H1 (cell line): Measurements from ENCODE around the gene CAGE1. TPM values are rescaled to one million over a fixed set of nuclear protein-coding genes. Genes with fewer than 3 reads are reported as not detected.
A peak's percentile ranks its signal among the peaks of the same experiment; 100 is the strongest.
"Not testable (repeated sequence)": the region's sequence is repeated elsewhere in the genome, so short reads cannot be mapped to it uniquely, and the experiment has no call there.

Experiments
- CTCF ChIA-PET: fragments of 300-600 bp; sonication (Branson Sonifier 250); formaldehyde crosslinking; loops from one replicate; lab custom pipeline; 2021; ENCODE audit not compliant: partially characterized antibody; lab: Charles Lee
- POLR2A ChIA-PET: fragments of 300-600 bp; sonication (Branson Sonifier 250); formaldehyde crosslinking; loops from one replicate; lab custom pipeline; 2021; ENCODE audit warnings: inconsistent platforms; ENCODE audit not compliant: partially characterized antibody; lab: Charles Lee
- DNase-seq, 2 experiments: peaks; one replicate each; pipeline versions ENCODE4 v3.0.0 to v3.0.0-alpha.2; 2010 to 2022; ENCODE audit warnings: low spot score in 2 of 2, low read depth in 1 of 2, mixed read lengths in 1 of 2
- FAIRE-seq: peaks from 2 replicates; lab custom pipeline; 2011; peaks lifted over from hg19 to GRCh38; lab: Jason Lieb, UNC
- H2AFZ ChIP-seq: 2 replicates; pipeline ENCODE4 v1.8.1; 2012; ENCODE audit warnings: low read length, inconsistent platforms
- H2AK5ac ChIP-seq: 2 replicates; pipeline ENCODE4 v1.6.1; 2013; ENCODE audit warnings: low read depth, low read length
- H2BK120ac ChIP-seq: replicated peaks from 2 replicates; pipeline ENCODE3; 2013; ENCODE audit warnings: low read depth, low read length, inconsistent platforms
- H2BK12ac ChIP-seq: 2 replicates; pipeline ENCODE4 v1.6.1; 2013; ENCODE audit warnings: low read depth, low read length
- H2BK15ac ChIP-seq: 2 replicates; pipeline ENCODE4 v1.6.1; 2013; ENCODE audit warnings: low read length
- H2BK20ac ChIP-seq: 2 replicates; pipeline ENCODE4 v1.6.1; 2013; ENCODE audit warnings: low read length
- H2BK5ac ChIP-seq: 2 replicates; pipeline ENCODE4 v1.6.1; 2013; ENCODE audit warnings: low read depth, low read length
- H3K14ac ChIP-seq: 2 replicates; pipeline ENCODE4 v1.6.1; 2013; ENCODE audit warnings: inconsistent platforms; ENCODE audit not compliant: insufficient read length
- H3K18ac ChIP-seq: 2 replicates; pipeline ENCODE4 v1.6.1; 2013; ENCODE audit warnings: low read length; ENCODE audit errors: extremely low read depth
- H3K23ac ChIP-seq: 2 replicates; pipeline ENCODE4 v1.6.1; 2013; ENCODE audit warnings: inconsistent platforms; ENCODE audit not compliant: insufficient read length
- H3K23me2 ChIP-seq: 2 replicates; pipeline ENCODE4 v1.6.1; 2013; ENCODE audit warnings: low read depth, low read length
- H3K27ac ChIP-seq: 2 replicates; pipeline ENCODE4 v1.6.1; 2011; ENCODE audit warnings: low read depth, low read length, inconsistent platforms
- H3K27me3 ChIP-seq, 4 experiments: replicated peaks in 1 of 4; 1 replicate in 1 of 4; 2 replicates in 3 of 4; pipeline versions ENCODE4 v1.6.1 to v1.8.1; 2011 to 2013; ENCODE audit warnings: low read length in 3 of 4, mild to moderate bottlenecking in 3 of 4, inconsistent platforms in 2 of 4, mixed read lengths in 2 of 4, moderate library complexity in 1 of 4; ENCODE audit not compliant: control insufficient read depth in 3 of 4, insufficient read depth in 3 of 4; ENCODE audit errors: extremely low read depth in 1 of 4
- H3K36me3 ChIP-seq, 4 experiments: 2 replicates each; pipeline versions ENCODE4 v1.6.1 to v1.8.1; 2011 to 2013; ENCODE audit warnings: mild to moderate bottlenecking in 4 of 4, low read length in 3 of 4, moderate library complexity in 2 of 4, control low read depth in 1 of 4, inconsistent platforms in 1 of 4; ENCODE audit not compliant: insufficient read depth in 4 of 4, control insufficient read depth in 2 of 4
- H3K4ac ChIP-seq: replicated peaks from 2 replicates; pipeline ENCODE3; 2013; ENCODE audit warnings: low read length, low read depth, mixed read lengths, inconsistent platforms; ENCODE audit not compliant: insufficient read length
- H3K4me1 ChIP-seq, 4 experiments: replicated peaks in 1 of 4; 1 replicate in 1 of 4; 2 replicates in 3 of 4; pipeline versions ENCODE4 v1.6.1 to v1.8.1; 2011 to 2013; ENCODE audit warnings: low read length in 3 of 4, inconsistent platforms in 2 of 4, mixed read lengths in 1 of 4; ENCODE audit not compliant: insufficient read depth in 4 of 4, control insufficient read depth in 3 of 4
- H3K4me2 ChIP-seq, 2 experiments: 2 replicates each; pipeline versions ENCODE4 v1.6.1 to v1.8.1; 2011 to 2013; ENCODE audit warnings: low read depth in 2 of 2, low read length in 2 of 2, control low read depth in 1 of 2, inconsistent platforms in 1 of 2, mild to moderate bottlenecking in 1 of 2; ENCODE audit not compliant: insufficient read depth in 1 of 2
- H3K4me3 ChIP-seq, 4 experiments: fragments of 200-600, 300-600 bp in 1 of 4; sonication (generic), shearing (Covaris generic), sonication (Bioruptor Twin) in 1 of 4; 2 replicates each; pipeline versions ENCODE4 v1.5.1 to v1.8.1; 2011 to 2016; ENCODE audit warnings: low read length in 4 of 4, low read depth in 3 of 4, control low read depth in 2 of 4, inconsistent platforms in 2 of 4, mild to moderate bottlenecking in 2 of 4, mixed read lengths in 1 of 4, moderate library complexity in 1 of 4; ENCODE audit not compliant: insufficient read depth in 2 of 4; ENCODE audit errors: extremely low read depth in 1 of 4
- H3K56ac ChIP-seq: replicated peaks from 2 replicates; pipeline ENCODE3; 2013; ENCODE audit warnings: low read depth, mild to moderate bottlenecking, mixed read lengths, low read length, inconsistent platforms; ENCODE audit not compliant: insufficient read length
- H3K79me1 ChIP-seq: 2 replicates; pipeline ENCODE4 v1.6.1; 2013; ENCODE audit warnings: low read depth, low read length, control low read depth
- H3K79me2 ChIP-seq, 2 experiments: 2 replicates each; pipeline versions ENCODE4 v1.6.1 to v1.8.1; 2012 to 2013; ENCODE audit warnings: low read length in 2 of 2, mild to moderate bottlenecking in 2 of 2, inconsistent platforms in 1 of 2; ENCODE audit not compliant: insufficient read depth in 2 of 2, control insufficient read depth in 1 of 2
- H3K9ac ChIP-seq, 4 experiments: replicated peaks in 1 of 4; 1 replicate in 1 of 4; 2 replicates in 3 of 4; pipeline versions ENCODE4 v1.6.1 to v1.8.1; 2011 to 2013; ENCODE audit warnings: low read depth in 3 of 4, low read length in 3 of 4, control low read depth in 2 of 4, mild to moderate bottlenecking in 2 of 4, moderate library complexity in 2 of 4, inconsistent platforms in 1 of 4; ENCODE audit errors: extremely low read depth in 1 of 4
- H3K9me3 ChIP-seq, 2 experiments: 2 replicates each; pipeline versions ENCODE4 v1.6.1 to v1.8.1; 2012 to 2013; ENCODE audit warnings: mild to moderate bottlenecking in 2 of 2, moderate library complexity in 2 of 2, control low read depth in 1 of 2, inconsistent platforms in 1 of 2, low read depth in 1 of 2, low read length in 1 of 2, mixed read lengths in 1 of 2; ENCODE audit not compliant: insufficient read depth in 2 of 2
- H4K20me1 ChIP-seq, 2 experiments: replicated peaks in 1 of 2; 2 replicates each; pipeline versions ENCODE3 to v1.8.1; 2011 to 2013; ENCODE audit warnings: inconsistent platforms in 2 of 2, low read length in 2 of 2, mild to moderate bottlenecking in 1 of 2; ENCODE audit not compliant: insufficient read depth in 2 of 2, control insufficient read depth in 1 of 2
- H4K5ac ChIP-seq: 2 replicates; pipeline ENCODE4 v1.6.1; 2013; ENCODE audit warnings: low read length, low read depth, mixed read lengths, inconsistent platforms; ENCODE audit not compliant: insufficient read length
- H4K8ac ChIP-seq: 2 replicates; pipeline ENCODE4 v1.8.0; 2013; ENCODE audit warnings: mild to moderate bottlenecking, moderate library complexity, low read length, inconsistent platforms; ENCODE audit not compliant: insufficient read depth; ENCODE audit errors: extremely low read depth
- H4K91ac ChIP-seq: replicated peaks from 2 replicates; pipeline ENCODE3; 2013; ENCODE audit warnings: low read length, mixed read lengths, inconsistent platforms; ENCODE audit not compliant: insufficient read length
- CTCF ChIP-seq, 3 experiments: IDR thresholded peaks; 1 replicate in 2 of 3; 2 replicates in 1 of 3; pipeline versions ENCODE4 v1.5.1 to v1.6.1; 2011; ENCODE audit warnings: low read length in 3 of 3, mild to moderate bottlenecking in 3 of 3, inconsistent platforms in 2 of 3, low read depth in 1 of 3, moderate library complexity in 1 of 3; ENCODE audit not compliant: insufficient read depth in 1 of 3; ENCODE audit errors: control extremely low read depth in 1 of 3
- MAX ChIP-seq: IDR thresholded peaks from 2 replicates; pipeline ENCODE4 v1.6.1; 2012; ENCODE audit warnings: inconsistent platforms
- PHF8 ChIP-seq: fragments of 200-600 bp; sonication (generic); conservative IDR thresholded peaks from 2 replicates; pipeline ENCODE4 v1.7.1; 2012; ENCODE audit warnings: low read depth, mild to moderate bottlenecking, inconsistent platforms, low read length, moderate library complexity
- RAD21 ChIP-seq, 2 experiments: IDR thresholded peaks in 1 of 2; conservative IDR thresholded peaks in 1 of 2; 2 replicates each; pipeline ENCODE4 v1.6.1; 2011; ENCODE audit warnings: low read depth in 2 of 2, low read length in 2 of 2, improper control_type of control experiment in 1 of 2, inconsistent platforms in 1 of 2, mild to moderate bottlenecking in 1 of 2, moderate library complexity in 1 of 2
- TAF1 ChIP-seq: IDR thresholded peaks from 2 replicates; pipeline ENCODE4 v1.6.1; 2011; ENCODE audit warnings: mild to moderate bottlenecking, low read depth, low read length
- YY1 ChIP-seq: IDR thresholded peaks from 2 replicates; pipeline ENCODE4 v1.6.1; 2011; ENCODE audit warnings: low read depth, mild to moderate bottlenecking, low read length
- WGBS, 2 experiments: shearing (Covaris generic) in 1 of 2; methylation state at CpG; one replicate each; pipeline versions ENCODE4 v1.1.6 to v1.1.7; 2013 to 2015; ENCODE audit warnings: low lambda C conversion rate in 2 of 2, mixed read lengths in 2 of 2, inconsistent platforms in 1 of 2, low coverage in 1 of 2, missing lambda C conversion rate in 1 of 2; ENCODE audit not compliant: insufficient replicate concordance in 2 of 2, insufficient coverage in 1 of 2, insufficient read length in 1 of 2; ENCODE audit errors: extremely low coverage in 1 of 2, missing lambda C conversion rate in 1 of 2; 5-methylcytosine and 5-hydroxymethylcytosine counted together
- polyA plus RNA-seq, 7 experiments: library from polyadenylated mRNA; depleted of rRNA in 3 of 7; stranded (reverse) in 5 of 7; unstranded in 2 of 7; fragments of >200 nt in 5 of 7; fragments of 200-250 nt in 2 of 7; gene quantifications; 1 replicate in 5 of 7; 2 replicates in 1 of 7; 4 replicates in 1 of 7; pipeline versions ENCODE4 v1.2.1 to v1.2.3, GENCODE V29; 2011 to 2013; ENCODE audit warnings: missing spikeins in 2 of 7, mixed read lengths in 2 of 7
- total RNA-seq: library from RNA; stranded (reverse); fragmentation: NEBNext Ultra II Directional; extraction: Animal tissue kit (Norgen Biotek cat#: 25700); gene quantifications from 2 replicates; pipeline ENCODE4 v1.2.1, GENCODE V29; 2021

Gene CAGE1
- total and polyA plus RNA-seq, 2 of the 8 experiments (the other 6 are each of a cell fraction or from before 2014, with no cell fraction given) = 0.09 TPM; not detected in 1

- not testable (repeated sequence) for H4K20me1 ChIP-seq, H3K79me1 ChIP-seq, H2BK120ac ChIP-seq, H4K5ac ChIP-seq, H3K9ac ChIP-seq, H3K14ac ChIP-seq, H3K56ac ChIP-seq, H3K9me3 ChIP-seq, H3K18ac ChIP-seq, H4K91ac ChIP-seq, H3K36me3 ChIP-seq, H3K4ac ChIP-seq, H3K79me2 ChIP-seq, H3K27me3 ChIP-seq, H3K27ac ChIP-seq, H3K4me3 ChIP-seq, H3K23ac ChIP-seq, H3K4me1 ChIP-seq, H3K4me2 ChIP-seq, H2AK5ac ChIP-seq, H3K23me2 ChIP-seq, H2BK20ac ChIP-seq
- DNase-seq (peak; percentile 38 to 74), FAIRE-seq (peak; percentile 86)
- ChIA-PET POLR2A (interaction anchor here (0.8 kb wide), 3 partner anchors 50 to 202 kb away, joined by 3 to 4 read pairs (median 4); partner anchors contain the start of genes CAGE1, DSP and RIOK1), CTCF (interaction anchor here (0.5 to 4.3 kb wide), 18 partner anchors 8 to 944 kb away, joined by 3 to 38 read pairs (median 3); partner anchors contain the start of genes CAGE1 and RIOK1)
- WGBS, 2 experiments = 74% methylated on average over 14 of the region's 14 CpGs; no CpG with 5 or more reads in 1 of the 2 experiments
- peak overlapping the region; percentile 43; the same call in 1 of the 2 replicates for H4K8ac ChIP-seq
- TF ChIP-seq PHF8 (0 out of 2 replicates have a peak, but pooled peaks have one; percentile 16), YY1 (0 out of 2 replicates have a peak, but pooled peaks have one; percentile 57), MAX (0 out of 2 replicates have a peak, but pooled peaks have one; percentile 41), RAD21 (IDR thresholded peaks at IDR 0.05 in 1 of 2, conservative IDR thresholded peaks at IDR 0.05 in 1 of 2; ENCODE audit: low read depth in 2 of 2, low read length in 2 of 2) (peak; percentile 66 to 72), TAF1 (peak; percentile 42; the same call in 1 of the 2 replicates), CTCF (IDR thresholded peaks at IDR 0.05; ENCODE audit: control extremely low read depth in 1 of 3, insufficient read depth in 1 of 3, low read depth in 1 of 3, low read length in 3 of 3) (peak; percentile 78 to 99 (median 94))
- peak overlapping the region; percentile 98 for H2AFZ ChIP-seq
- H2BK5ac ChIP-seq = 0 out of 2 replicates have a peak overlapping the region, but pooled peaks have one; percentile 31
- peak overlapping the region; percentile 94 for H2BK12ac ChIP-seq
- 0 out of 2 replicates have a peak overlapping the region, but pooled peaks have one; percentile 65 for H2BK15ac ChIP-seq
Observed at GRCh38 chr6:7339007-7339732, 50.4 kb downstream of the CAGE1 start.
